ENCODE measurements around the gene BSN. TPM values are rescaled to one million over a fixed set of nuclear protein-coding genes. Genes with fewer than 3 reads are reported as not detected.

The BSN gene
- total and polyA plus RNA-seq, 2 experiments from 2014 or later, result 0.50 to 5.1 TPM

GRCh38 chr3:49650177-49650576 lies 95.9 kb downstream of the BSN start:
- Histone ChIP-seq H3K27me3 (ENCODE audit: insufficient read depth) (no peaks in the 10 kb centered on the region), H3K27ac (ENCODE audit: low read depth) (no peak overlapping the region), H4K20me1 (replicated peaks; ENCODE audit: insufficient read depth) (no peaks in the 10 kb centered on the region), H3K4me2 (no peak overlapping the region), H3K79me2 (replicated peaks; ENCODE audit: insufficient read depth) (no peaks in the 10 kb centered on the region), H3K4me1 (ENCODE audit: insufficient read depth) (no peaks in the 10 kb centered on the region), H2AFZ (no peak overlapping the region), H3K36me3 (ENCODE audit: insufficient read depth) (no peaks in the 10 kb centered on the region), H3F3A (replicated peaks; ENCODE audit: low read depth) (no peaks in the 10 kb centered on the region), H3K9me2 (ENCODE audit: insufficient read depth) (no peaks in the 10 kb centered on the region), H3K4me3 (no peak overlapping the region)
- Mint-ChIP-seq H3K4me1 (peaks cover 4% of the 10 kb centered on the region; the same call in 1 of the 3 replicates), H3K9me3 (no peaks in the 10 kb centered on the region), H3K36me3 (ENCODE audit: low read depth) (no peaks in the 10 kb centered on the region; the same call in 2 of the 3 replicates), H3K27me3 (ENCODE audit: insufficient read depth, low read depth, poor library complexity) (peaks cover 14% of the 10 kb centered on the region), H3K4me3 (no peak overlapping the region), H3K27ac (no peak overlapping the region)
- ATAC-seq (no peak), DNase-seq (ENCODE audit: low spot score) (no peak)
- TF ChIP-seq STAT1 (IDR thresholded peaks at IDR 0.05; ENCODE audit: unreplicated experiment) (no peak), JUNB (IDR thresholded peaks at IDR 0.05; ENCODE audit: unreplicated experiment) (no peak)

GRCh38 chr3:49650637-49651036 lies 96.4 kb downstream of the BSN start:
- peaks cover 4% of the 10 kb centered on the region; the same call in 1 of the 3 replicates for H3K4me1 Mint-ChIP-seq
- no peaks in the 10 kb centered on the region for H3K4me1 ChIP-seq (ENCODE audit: insufficient read depth)
- H3K36me3 ChIP-seq (ENCODE audit: insufficient read depth), result no peaks in the 10 kb centered on the region
- no peak overlapping the region for H3K4me3 Mint-ChIP-seq
- H2AFZ ChIP-seq, result no peak overlapping the region
- H4K20me1 ChIP-seq (replicated peaks; ENCODE audit: insufficient read depth), result no peaks in the 10 kb centered on the region
- H3K27me3 Mint-ChIP-seq (ENCODE audit: insufficient read depth, low read depth, poor library complexity), result peaks cover 16% of the 10 kb centered on the region
- H3K4me2 ChIP-seq, result no peak overlapping the region
- H3F3A ChIP-seq (replicated peaks; ENCODE audit: low read depth), result no peaks in the 10 kb centered on the region
- H3K36me3 Mint-ChIP-seq (ENCODE audit: low read depth), result no peaks in the 10 kb centered on the region; the same call in 2 of the 3 replicates
- H3K27ac ChIP-seq (ENCODE audit: low read depth), result no peak overlapping the region
- no peak overlapping the region for H3K27ac Mint-ChIP-seq
- no peak overlapping the region for H3K4me3 ChIP-seq
- H3K9me3 Mint-ChIP-seq, result no peaks in the 10 kb centered on the region
- H3K27me3 ChIP-seq (ENCODE audit: insufficient read depth), result no peaks in the 10 kb centered on the region
- no peaks in the 10 kb centered on the region for H3K9me2 ChIP-seq (ENCODE audit: insufficient read depth)
- H3K79me2 ChIP-seq (replicated peaks; ENCODE audit: insufficient read depth), result no peaks in the 10 kb centered on the region
- DNase-seq (ENCODE audit: low spot score) (no peak), ATAC-seq (no peak)
- TF ChIP-seq ZNF331 (CRISPR knock-in tag; IDR thresholded peaks at IDR 0.05; ENCODE audit: low read depth) (no peak), EZH2phosphoT487 (IDR thresholded peaks at IDR 0.05; ENCODE audit: unreplicated experiment) (no peak), ZNF462 (CRISPR knock-in tag; IDR thresholded peaks at IDR 0.05) (no peak), CREB1 (CRISPR knock-in tag; IDR thresholded peaks at IDR 0.05; ENCODE audit: low read depth) (no peak), EZH2 (IDR thresholded peaks at IDR 0.05; ENCODE audit: low read depth, unreplicated experiment) (no peak), POLR2AphosphoS5 (IDR thresholded peaks at IDR 0.05; ENCODE audit: low read depth) (no peak), REST (IDR thresholded peaks at IDR 0.05; ENCODE audit: unreplicated experiment) (no peak), CTCF (conservative IDR thresholded peaks at IDR 0.05; ENCODE audit: low read depth in 2 of 2) (no peak), NANOG (IDR thresholded peaks at IDR 0.05; ENCODE audit: borderline replicate concordance) (no peak), STAT1 (IDR thresholded peaks at IDR 0.05; ENCODE audit: unreplicated experiment) (no peak), ZNF114 (CRISPR knock-in tag; IDR thresholded peaks at IDR 0.05) (no peak)
